WTC11 (cell line): ENCODE measurements around the gene MORC4.

Experiments
- ATF3 ChIP-seq: sonication (generic); formaldehyde crosslinking; conservative IDR thresholded peaks from 2 replicates; pipeline ENCODE4 v1.8.1; 2022; ENCODE audit warnings: mild to moderate bottlenecking, missing genetic modification reagents
- CTCF ChIP-seq: fragments of 200-600 bp; IDR thresholded peaks from 2 replicates; pipeline ENCODE4 v1.8.0; 2022; ENCODE audit warnings: antibody characterized with exemption
- HMGXB4 ChIP-seq: sonication (generic); formaldehyde crosslinking; IDR thresholded peaks from 2 replicates; pipeline ENCODE4 v1.8.1; 2023; ENCODE audit warnings: mild to moderate bottlenecking, moderate library complexity, missing genetic modification reagents
- PREB ChIP-seq: sonication (generic); formaldehyde crosslinking; IDR thresholded peaks from 2 replicates; pipeline ENCODE4 v1.8.1; 2022; ENCODE audit warnings: mild to moderate bottlenecking, missing genetic modification reagents, moderate library complexity, borderline replicate concordance
- USF1 ChIP-seq: sonication (generic); formaldehyde crosslinking; IDR thresholded peaks from 2 replicates; pipeline ENCODE4 v1.8.0; 2022; ENCODE audit warnings: mild to moderate bottlenecking, missing genetic modification reagents
- USF2 ChIP-seq: sonication (generic); formaldehyde crosslinking; IDR thresholded peaks from 2 replicates; pipeline ENCODE4 v1.8.1; 2023; ENCODE audit warnings: mild to moderate bottlenecking, missing genetic modification reagents, moderate library complexity

GRCh38 chrX:107047622-107048021 lies 47.6 kb upstream of the MORC4 start:
- TF ChIP-seq HMGXB4 (CRISPR knock-in tag) (no peak), CTCF (no peak), USF2 (CRISPR knock-in tag) (no peak), USF1 (CRISPR knock-in tag) (no peak), PREB (no peak), ATF3 (CRISPR knock-in tag) (no peak)
